NCI-H2081 (cell line): Measurements from ENCODE around the gene ZFYVE21.
"Not testable (repeated sequence)": the region's sequence is repeated elsewhere in the genome, so short reads cannot be mapped to it uniquely, and the experiment has no call there.

Experiments
- DNase-seq, 2 experiments: peaks; one replicate each; lab custom pipeline; 2025; lab: John Stamatoyannopoulos, UW

Gene ZFYVE21

DNA sequence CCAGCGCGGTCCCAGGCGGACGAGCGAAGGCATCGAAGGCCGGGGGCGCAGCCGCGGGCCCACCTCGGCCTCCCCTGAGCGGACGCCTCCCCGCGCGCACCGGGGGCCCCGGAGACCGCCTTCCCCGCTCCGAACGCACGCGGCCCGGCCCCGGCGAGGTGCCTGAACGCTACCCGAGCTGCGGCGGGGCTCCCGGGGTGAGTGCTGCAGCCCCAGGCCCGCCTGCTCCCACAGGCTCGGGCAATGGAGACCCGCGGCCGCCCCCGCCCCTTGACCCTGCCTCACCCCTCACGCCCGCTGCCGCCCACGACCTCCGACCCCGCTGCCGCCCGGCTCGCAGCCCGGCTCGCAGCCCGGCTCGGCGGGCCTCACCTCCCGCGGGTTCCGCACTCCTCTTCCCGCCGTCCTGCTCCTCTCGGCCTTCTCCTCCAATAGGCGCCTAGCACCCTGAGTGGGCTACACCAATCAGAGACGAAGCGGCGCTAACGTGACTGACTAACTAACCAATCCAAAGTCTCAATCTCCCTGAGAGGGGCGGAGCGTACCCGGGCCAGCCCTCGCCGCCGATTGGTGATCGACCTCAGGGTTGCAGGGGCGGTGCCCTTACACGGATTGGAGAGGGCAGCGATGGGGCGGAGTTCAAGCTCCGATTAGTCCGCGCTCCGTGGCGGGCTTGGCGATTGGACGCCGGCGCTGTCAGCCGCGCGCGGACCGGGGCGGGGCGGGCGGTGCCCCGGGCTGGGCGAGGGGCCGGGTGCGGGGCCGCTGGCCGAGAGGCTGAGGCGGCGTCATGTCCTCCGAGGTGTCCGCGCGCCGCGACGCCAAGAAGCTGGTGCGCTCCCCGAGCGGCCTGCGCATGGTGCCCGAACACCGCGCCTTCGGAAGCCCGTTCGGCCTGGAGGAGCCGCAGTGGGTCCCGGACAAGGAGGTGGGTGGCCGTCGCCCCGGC, at the start of gene ZFYVE21, which contains the start of gene XRCC3:
ZFYVE21 (plus strand) TSS at position 759 of the 949 bp plus-strand sequence; CDS start at position 791, 32 bp downstream.
XRCC3 (minus strand) TSS at position 400 of the 949 bp plus-strand sequence. CDS start 4,364 bp downstream, outside the sequence.
- peak; percentile 100 for DNase-seq

GRCh38 chr14:103667671-103668070, 47.9 kb upstream of the ZFYVE21 start:
- DNase-seq: no peak

DNA sequence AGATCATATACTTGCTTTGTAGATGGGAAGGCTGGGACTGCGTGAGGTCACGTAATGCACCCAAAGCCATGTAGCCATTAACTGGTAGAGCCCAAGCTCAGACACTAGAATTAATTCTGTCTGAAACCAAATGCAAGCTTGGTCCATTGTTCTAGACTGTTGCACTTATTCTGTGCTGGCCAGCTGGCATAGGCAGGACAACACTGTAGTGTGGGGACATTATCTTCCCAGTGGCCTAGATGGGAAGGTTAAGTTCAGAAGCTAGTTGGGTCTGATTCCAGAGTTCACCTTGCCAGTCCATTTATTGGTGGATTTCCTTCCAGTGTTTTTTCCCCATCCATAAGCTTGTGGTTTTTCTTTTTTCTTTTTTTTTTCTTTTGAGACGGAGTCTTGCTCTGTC, 47.5 kb upstream of the ZFYVE21 start:
- no peak for DNase-seq

- DNase-seq: no peak
Observed at GRCh38 chr14:103669370-103669769, 46.2 kb upstream of the ZFYVE21 start.

- DNase-seq: no peak
Observed at GRCh38 chr14:103671911-103672310, 43.7 kb upstream of the ZFYVE21 start.

DNA sequence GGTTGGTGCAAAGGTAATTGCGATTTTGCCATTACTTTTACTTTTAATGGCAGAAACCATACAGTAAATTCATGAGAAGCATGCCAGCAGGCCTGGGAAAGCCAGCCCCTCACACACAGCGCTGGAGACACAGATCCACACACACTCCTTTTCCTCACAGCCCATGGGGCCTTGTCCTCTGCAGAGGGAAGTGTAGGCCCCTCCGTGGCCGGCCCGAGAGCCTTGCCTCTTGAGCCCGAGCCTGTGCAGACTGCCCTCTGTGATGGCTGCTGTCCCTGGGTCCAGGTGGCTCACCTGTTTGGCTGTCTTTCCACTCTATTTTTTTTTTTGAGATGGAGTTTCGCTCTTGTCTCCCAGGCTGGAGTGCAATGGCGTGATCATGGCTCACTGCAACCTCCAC, 39.7 kb upstream of the ZFYVE21 start:
- no peak for DNase-seq

DNA sequence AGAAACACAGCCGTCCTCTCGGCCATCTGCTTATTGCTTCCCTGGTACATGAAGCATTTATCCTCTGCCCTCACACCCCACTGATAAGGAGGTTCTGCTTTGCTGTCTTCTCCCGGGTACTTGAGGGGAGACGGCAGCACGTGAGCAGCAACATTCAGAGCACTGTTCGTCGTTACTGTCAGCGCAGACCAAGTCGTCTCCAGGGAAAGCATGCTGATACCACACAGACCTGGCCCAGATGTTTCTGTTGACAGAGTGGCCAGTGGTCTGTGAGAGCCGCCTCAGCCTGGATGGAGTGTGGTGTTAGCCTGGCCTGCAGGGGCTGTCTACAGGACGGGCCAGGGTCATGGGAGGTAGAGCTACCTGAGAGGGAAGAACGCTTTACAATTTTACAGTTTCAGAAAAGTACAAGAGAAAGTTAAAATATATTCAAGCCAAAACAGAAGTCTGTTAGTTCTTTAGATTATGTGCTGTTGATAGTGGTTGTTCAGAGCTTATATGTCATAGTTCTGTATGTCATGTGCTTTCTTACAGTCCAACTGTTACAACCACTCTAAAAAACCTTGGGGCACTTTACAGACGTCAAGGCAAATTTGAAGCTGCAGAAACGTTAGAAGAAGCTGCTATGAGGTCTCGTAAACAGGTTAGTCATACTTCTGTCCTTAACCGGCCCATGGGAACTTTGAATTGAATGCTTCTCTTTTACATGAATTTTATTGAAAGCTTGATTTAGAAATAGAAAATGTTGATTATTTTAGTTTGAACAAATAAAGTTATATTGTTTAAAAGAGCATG, 38.5 kb upstream of the ZFYVE21 start:
- DNase-seq: no peak

- DNase-seq: peak; percentile 19 to 44
Observed at GRCh38 chr14:103679351-103679750, 36.3 kb upstream of the ZFYVE21 start.

DNA sequence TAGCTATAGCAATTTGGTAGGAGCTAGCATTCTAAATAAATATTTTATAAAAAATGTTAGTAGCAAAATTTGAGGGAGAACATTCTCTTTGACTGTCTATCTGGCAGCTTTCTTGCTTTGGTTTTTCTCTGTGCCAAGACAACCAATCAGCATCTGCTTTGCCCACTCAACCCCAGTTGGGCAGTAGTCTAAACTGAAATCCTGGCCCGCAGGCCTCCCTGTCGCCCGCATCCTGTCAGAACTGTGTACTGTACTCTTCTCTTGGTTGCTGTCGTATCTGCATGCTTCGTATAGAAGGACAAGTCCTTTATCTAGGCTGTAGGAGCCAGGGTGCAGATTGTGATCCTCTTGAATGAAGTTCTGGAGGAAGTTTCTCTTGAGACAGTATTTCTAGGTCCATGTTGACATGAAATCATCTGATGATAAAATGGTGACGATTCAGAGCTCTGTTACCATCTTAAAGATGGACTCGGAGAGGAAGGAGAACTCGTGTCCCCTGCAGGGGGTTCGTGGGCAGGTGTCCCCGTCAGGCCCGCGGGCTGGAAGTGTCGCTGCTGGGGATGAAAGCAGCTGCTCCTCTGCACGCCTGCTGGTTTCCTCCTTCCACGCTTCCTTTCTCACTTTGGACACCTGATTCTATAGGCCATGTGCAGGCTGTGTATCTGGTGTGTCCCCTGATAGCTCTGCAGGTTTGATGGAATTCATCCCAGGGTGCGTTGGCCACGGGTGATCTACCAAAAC, 34.9 kb upstream of the ZFYVE21 start:
- no peak for DNase-seq

DNA sequence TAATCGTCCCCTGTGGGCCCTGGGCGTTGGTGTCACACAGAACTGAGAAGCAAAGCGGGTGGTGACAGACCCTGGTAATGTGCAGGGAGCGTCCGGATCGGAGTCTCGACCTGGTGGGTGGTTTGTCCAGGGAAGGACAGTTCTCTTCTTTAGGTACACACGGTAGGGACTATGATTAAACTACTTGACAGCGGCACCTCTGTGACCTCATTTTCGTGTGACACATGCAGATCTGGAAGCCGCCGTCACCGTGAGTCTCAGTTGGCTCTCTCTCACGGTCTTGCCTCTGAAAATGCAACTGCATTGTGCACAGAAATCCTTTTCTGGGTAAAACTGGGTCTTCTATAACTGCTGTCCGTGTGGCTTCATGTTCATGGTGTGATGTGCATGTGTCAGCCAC, 32.5 kb upstream of the ZFYVE21 start:
- DNase-seq: no peak

- no peak for DNase-seq
Observed at GRCh38 chr14:103684471-103684870, 31.1 kb upstream of the ZFYVE21 start.

- DNase-seq: no peak
Observed at GRCh38 chr14:103684871-103685270, 30.7 kb upstream of the ZFYVE21 start.

- no peak for DNase-seq
Observed at GRCh38 chr14:103685276-103686211, 30.1 kb upstream of the ZFYVE21 start.

DNA sequence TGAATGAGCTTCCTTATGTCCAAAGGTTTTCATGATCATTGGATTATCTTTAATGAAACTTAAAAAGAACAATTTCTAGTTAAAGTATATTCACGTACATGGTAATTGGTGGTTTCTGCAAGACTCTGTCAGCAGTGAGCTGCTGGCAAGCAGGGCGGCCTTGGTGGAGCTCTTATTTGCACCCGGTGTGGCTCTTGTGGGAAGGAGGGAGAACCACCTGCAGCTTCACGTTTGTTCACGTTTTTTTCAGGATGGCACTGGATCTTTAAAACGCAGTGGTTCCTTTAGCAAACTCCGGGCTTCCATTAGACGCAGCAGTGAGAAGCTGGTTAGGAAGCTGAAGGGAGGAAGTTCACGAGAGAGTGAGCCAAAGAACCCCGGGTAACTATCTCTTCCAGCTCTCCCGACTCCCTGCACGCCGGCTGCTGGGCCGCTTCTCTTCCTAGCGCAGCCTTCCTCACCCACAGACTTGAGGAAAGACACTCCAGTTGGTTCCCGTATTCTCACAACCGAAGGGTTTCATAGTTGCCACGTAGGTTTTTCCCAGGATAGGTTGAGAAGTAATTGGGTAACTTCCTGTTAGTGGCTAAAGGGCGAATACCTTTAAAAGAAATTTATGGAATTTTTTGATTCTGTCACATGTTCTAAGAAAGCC, 28.7 kb upstream of the ZFYVE21 start:
- DNase-seq: no peak

GRCh38 chr14:103687712-103688111, 27.9 kb upstream of the ZFYVE21 start:
- DNase-seq: no peak

GRCh38 chr14:103688441-103688840, 27.2 kb upstream of the ZFYVE21 start:
- no peak for DNase-seq

DNA sequence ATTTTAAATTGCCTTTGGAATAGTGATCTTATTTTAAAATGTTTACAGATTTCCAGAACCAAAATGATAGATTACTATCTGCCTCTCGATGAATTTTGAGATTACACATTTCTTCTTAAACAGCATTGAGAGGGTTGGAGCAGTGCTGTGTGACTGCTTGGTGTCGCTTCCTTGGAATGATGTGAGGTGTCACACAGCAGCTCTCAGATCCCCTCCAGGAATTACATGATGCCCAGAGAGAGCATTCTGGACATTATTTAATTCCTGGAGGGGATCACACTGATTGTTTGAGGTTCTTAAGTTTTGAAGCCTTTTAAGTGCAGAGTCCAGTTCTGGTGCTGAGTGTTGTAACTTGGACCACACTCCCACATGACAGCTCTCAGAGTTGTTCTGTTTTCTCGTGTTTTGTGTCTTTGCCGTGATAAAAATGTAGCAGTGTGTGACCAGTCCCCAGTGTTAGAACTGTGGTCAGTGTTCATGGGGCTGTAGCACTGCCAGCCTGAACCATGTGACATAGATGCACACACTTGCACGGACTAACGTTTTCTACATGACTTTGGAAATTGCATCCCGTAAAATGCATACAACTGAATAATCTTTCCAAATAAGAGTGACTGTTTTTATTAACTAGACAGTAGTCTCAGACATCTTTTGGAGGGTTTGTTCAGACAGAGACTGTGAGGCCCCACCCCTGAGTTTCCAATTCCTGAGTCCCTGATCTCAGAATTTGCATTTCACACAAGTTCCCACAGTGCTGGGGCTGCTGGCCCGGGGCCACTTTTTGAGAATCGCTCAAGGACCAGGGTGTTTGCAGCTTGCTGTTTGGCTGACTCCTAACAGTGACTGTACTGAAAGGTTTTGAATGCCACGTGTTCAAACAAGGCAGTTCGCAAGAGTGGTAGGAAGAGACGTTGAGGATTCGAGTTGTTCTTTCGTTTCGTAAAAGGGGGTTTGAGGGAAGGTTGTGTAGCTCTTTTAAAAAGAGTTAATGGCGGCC, 26.4 kb upstream of the ZFYVE21 start:
- DNase-seq: no peak

GRCh38 chr14:103690332-103690731, 25.3 kb upstream of the ZFYVE21 start:
- DNase-seq: no peak

DNA sequence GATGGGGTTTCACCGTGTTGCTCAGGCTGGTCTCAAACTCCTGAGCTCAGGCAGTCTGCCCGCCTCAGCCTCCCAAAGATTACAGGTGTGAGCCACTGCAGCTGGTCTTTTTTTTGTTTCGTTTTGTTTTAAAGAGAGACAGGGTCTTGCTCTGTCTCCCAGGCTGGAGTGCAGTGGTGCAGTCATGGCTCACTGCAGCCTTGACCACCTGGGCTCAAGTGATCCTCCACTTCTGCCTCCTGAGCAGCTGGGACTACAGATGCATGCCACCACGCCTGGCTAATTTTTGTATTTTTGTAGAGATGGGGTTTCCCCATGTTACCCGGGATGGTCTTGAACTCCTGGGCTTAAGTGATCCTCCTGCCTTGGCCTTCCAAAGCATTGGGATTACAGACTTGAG, 24.0 kb upstream of the ZFYVE21 start:
- not testable (repeated sequence) for DNase-seq
